GM19452 (cell line): ENCODE measurements around the gene SERTAD4.

ENCODE experiments used
- ATAC-seq: cut with Tn5 transposase; IDR thresholded peaks from one replicate; pipeline ENCODE4 v1.9.1; 2021; ENCODE audit not compliant: unreplicated experiment

SERTAD4 gene

DNA sequence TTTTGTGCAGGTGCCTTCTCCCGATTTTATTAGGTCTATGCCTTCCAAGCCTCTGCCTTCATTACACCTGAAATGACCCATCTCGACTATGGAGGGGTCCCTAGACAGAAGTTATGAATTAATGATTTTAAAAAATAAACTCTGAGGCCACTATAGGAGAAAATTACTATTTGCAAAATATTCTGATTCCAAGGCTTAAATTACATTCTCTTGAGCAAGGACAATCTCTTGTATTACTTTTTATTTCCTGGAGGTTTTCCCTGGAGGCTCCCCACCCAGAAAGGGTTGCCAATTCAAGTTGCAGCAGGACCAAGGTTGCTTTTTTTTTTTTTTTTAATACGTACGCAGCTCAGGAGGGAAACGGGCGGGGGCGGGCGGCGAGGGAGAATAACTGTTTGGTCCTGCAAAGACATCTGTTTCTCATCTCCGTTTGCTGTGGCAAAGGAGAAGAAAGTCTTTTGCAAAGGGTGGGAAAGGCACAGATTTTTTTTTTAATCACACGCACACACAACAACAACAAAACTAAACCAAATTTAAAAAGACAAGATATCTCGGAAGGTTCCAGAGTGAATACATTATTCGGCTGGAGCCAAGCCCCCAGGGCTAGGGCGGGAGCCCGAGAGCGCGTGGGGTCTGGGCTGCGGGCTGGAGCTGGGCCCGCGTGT, 618 bp upstream of the SERTAD4 start:
- ATAC-seq, result no peak

GRCh38 chr1:210233216-210233494, 559 bp downstream of the SERTAD4 start:
- no peak for ATAC-seq

DNA sequence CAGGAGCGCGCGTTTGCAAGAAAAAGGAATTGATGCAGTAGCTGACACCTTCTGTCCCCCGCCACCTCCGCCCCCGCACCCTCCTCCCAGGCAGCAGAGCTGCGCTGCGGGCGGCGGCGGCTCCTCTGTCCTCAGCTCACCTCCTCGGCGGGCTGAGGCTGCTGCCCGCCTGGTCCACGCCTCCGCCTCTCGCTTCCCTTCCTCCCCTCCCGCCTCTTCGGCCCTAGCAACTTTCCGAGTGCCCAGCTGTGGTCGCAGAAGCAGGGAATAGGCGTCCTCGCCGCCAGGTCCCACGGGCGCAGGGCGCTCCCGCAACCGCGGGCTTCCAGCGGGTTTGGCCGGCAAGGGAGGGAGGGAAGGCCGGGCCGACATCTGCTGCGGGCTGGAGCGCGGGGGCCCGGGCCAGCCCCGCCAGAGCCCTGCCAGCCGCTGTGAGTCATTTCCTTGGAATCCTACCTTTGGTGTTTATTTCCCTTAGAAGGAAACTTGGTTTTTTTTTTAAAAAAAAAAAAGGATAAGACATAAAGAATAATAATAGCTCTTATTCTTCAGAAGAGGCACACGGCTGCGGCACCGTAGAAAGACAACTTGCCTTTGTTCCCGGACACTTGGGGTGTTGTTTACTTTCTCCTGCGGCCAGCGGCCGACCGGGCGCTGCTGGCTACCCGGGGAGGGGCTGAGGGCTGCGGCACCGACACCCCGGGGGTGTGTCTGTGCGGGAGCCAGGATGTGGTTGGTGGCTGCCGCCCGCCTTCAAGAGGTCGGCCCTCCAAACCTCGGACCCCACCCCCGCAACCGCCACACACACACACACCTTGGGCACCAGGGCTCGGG, 1.1 kb downstream of the SERTAD4 start:
- no peak for ATAC-seq

- no peak for ATAC-seq
Measured at GRCh38 chr1:210234329-210234757, 1.7 kb downstream of the SERTAD4 start.

GRCh38 chr1:210235363-210236053, 2.9 kb downstream of the SERTAD4 start:
- no peak for ATAC-seq

DNA sequence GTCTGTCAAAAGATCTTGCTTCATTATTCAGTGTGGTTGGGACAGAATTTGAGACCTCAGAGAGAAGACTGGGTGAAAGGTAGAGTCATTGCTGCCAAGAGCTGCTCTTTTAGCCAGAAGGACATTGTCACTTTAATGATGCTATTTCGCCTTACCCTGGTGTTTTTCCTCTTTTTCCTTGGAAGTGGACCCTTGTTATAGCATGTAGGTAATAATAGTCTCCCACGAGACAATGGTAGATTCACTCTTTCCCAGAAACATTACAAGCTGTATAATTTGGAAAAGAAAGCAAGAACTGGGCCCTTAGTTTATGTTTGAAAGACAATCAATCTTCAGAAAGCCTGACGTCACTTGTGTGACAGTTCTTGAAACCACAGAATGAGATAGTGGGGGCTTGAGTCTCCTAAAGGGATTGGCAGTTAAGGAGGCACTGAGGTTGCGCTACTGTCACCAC, 3.8 kb downstream of the SERTAD4 start:
- ATAC-seq, result no peak

DNA sequence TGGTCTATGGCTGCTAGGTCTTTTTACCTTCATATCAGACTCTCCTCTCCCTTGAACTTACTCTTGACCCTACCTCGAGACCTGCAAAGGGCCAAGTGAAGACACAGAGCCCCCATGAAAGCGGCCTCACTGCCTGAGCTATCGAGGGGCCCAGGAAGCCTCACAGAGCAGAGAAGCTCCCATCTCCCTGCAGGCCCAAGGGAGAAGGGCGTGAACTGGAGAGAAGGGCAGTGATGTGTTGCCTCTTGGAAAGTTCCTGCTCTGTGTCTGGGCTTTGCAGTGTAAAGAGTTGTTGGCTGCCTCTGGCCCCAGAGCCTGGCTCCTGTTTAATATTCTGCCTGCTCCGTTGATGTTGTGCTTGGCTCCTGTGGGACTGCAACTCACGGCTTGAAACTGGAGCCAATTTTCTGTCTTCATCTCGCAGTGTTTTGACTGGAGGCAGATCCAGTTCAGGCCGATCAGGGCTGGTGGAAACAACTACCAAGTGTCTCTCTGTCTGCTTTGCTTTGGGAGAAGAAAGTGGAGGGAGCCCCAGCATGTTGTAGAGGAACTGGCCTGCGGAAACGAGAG, 4.3 kb downstream of the SERTAD4 start:
- ATAC-seq, result no peak

GRCh38 chr1:210237479-210237878, 4.9 kb downstream of the SERTAD4 start:
- no peak for ATAC-seq

GRCh38 chr1:210237981-210238380, 5.4 kb downstream of the SERTAD4 start:
- ATAC-seq, result no peak

DNA sequence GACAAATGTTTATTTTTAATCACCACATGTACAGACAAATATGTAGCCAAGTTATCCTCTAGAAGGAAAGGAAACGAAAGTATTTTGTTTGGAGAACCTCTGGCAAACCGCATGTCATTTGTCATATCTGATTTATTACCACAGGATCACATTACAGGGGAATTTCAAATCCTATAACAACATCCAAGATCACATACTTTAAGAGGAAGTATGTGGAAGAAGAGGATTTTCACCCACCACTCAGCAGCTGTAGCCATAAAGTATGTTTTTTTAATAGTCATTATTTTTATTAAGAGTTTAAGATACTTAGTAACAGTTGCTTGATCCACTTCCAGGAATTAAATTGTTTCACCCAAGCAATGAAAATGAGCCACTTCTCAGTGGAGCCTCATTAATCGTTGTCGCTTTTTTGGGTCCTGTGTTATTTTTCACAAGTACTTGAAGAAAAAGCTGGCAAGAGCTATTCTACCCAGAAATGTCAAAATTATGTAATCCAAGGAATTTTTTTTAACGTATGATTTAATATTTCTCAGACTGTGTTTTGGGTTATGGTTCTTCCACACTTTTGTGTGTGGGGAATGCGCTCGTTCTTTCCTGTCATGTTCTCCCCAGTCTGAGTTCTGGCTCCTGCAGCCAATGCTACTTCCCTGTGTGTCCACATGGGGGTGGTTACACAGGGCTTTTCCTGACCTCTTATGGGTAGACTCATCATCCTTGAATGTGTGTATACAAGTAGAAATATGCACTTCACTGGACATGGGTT, 6.9 kb downstream of the SERTAD4 start:
- no peak for ATAC-seq

DNA sequence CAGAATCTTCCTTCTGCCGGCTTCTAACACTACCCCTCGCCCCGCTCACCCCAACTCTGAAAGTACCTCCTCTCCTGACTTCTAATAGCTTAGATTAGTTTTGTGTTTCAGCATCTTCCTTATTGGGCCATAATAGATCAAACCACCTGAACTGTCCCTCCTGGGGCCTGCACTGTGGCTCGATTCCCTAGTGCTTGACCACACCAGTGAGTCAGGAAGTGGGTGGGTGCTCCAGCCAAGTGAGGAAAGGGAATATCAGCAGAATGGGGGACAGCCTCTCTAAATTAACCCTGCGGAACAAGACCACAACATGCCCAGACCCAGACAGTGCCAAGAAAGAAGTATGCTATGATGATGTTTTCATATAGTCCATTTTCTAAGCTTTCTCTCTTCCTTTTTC, 8.5 kb downstream of the SERTAD4 start:
- ATAC-seq, result no peak

- ATAC-seq, result no peak
Measured at GRCh38 chr1:210244746-210245367, 12.3 kb downstream of the SERTAD4 start.

DNA sequence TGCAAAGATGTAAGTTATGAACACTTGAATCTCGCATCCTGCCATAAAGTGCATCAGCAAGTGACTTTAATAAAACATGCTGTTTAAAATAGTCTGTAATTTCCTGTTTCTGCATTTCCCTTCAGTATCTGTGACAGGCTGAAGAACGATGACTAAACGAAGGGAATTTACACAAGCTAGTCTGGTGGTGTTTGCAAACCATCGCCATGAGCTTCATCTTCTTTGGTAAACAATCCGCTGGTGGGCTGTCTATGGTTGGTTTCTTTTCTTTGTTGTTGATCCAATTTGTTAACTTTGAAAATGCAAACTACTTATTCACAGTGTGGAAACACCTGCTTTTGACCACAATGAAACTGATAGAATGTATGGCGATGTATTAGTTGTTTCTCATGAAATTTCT, 13.9 kb downstream of the SERTAD4 start:
- no peak for ATAC-seq

- ATAC-seq, result no peak
Measured at GRCh38 chr1:210248341-210248740, 15.7 kb downstream of the SERTAD4 start.

DNA sequence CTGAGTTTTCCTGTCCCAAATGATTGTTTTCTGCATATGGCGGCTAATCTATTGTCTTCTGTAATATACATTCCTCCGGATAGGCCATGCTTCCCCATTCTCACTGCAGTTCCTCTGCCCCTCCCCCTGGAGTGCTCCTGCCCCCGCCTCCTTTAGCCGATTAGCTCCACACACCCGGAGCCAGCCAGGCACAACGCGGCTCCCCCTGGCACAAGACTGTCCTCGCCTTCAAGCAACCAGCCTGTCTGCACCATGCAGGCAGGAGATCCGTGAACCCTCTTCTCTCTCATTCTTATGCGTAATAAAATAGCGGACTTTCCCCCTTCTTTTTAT, 18.0 kb downstream of the SERTAD4 start:
- no peak for ATAC-seq

DNA sequence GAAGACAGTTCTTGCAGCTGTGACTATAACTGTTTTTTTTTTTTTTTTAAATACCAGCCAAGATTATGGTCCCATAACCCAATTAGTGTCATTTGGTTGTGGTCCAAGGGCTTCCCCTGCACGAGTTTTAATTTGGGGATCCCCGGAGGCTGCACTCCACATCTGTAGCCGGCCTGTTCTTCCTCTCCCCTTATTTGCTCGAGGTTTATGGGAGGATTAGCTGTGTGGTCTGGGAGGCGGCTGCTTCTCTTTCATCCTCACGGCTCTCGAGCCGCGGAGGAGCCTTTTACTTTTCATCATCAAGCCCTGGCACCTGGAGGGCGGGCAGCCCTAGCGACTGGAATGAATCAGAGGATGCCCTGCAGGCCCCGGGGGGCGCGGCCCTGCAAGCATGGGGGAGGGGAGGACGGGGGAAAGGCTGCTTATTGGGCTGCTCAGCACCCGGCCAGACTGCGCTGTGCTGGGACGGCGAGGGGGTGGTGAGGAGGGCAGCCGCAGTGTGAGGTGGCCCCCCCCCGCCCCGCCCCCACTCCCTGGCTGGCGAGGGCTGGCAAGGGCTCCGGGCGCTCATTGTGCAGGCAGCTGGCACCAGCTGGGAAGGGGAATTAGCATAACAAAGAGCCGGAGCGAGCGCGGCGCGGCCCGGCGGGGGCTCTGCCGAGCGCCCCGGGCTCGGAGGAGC, 18.5 kb downstream of the SERTAD4 start:
- ATAC-seq, result no peak

- no peak for ATAC-seq
Measured at GRCh38 chr1:210251680-210252490, 19.3 kb downstream of the SERTAD4 start.

DNA sequence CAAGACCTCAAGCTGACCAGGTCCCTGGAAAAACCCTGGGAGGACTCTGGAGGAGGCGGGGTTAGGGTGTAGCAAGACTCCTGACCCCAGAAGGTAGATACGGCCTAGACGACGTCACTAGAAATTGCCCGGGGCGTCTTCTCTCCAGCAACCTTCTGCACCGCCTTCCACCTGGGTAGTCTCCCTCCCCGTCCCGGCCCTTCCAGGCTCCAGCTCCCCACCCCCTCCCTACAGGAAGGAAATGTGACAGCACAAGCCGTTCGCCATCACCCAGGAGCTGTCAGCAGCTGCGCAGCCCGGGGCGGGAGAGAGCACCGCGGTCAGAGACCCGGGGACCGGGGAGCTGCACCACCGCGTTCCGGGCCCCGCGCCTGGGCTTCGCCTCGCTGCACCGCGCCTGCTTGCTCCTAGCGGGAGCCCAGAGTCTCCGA, 20.0 kb downstream of the SERTAD4 start:
- ATAC-seq, result no peak

DNA sequence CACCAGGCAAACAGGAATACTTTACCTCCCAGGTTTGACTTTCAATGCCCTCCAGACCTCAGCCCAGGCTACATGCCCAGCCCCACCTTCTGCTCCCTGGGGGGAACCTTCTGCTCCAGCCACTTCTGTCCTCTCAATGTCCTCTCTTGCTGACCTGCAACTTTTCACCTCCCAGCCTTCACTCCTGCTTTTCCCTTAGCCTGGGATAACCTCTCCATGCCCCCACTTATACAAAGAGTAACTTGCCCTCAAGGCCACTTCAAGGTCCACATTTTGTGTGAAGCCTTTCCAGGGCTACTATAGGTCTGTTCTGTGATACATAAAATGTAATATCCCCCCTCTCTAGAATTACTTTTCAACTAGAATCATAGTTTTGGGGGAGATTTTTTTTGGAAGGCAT, 21.7 kb downstream of the SERTAD4 start:
- no peak for ATAC-seq
